Neural cell (in vitro differentiated cells): ENCODE data around the gene CUX1. TPM values are rescaled to one million over a fixed set of nuclear protein-coding genes. Genes with fewer than 3 reads are reported as not detected.

Source experiments
- H2AFZ ChIP-seq: fragments of 200-600, 300-800 bp; sonication (generic), shearing (Covaris generic); 2 replicates; pipeline ENCODE4 v1.6.0; 2014; ENCODE audit warnings: low read depth, mild to moderate bottlenecking, antibody characterized with exemption, low read length, moderate library complexity
- H3F3A ChIP-seq: fragments of 200-600 bp; shearing (Covaris generic); 2 replicates; pipeline ENCODE4 v1.6.1; 2016; ENCODE audit warnings: mild to moderate bottlenecking, moderate library complexity, mixed read lengths, antibody characterized with exemption, low read length; ENCODE audit not compliant: insufficient read depth, poor library complexity, severe bottlenecking
- H3K27ac ChIP-seq: fragments of 200-600, 300-800 bp; sonication (generic), shearing (Covaris generic); 2 replicates; pipeline ENCODE4 v1.5.1; 2014; ENCODE audit warnings: mild to moderate bottlenecking, low read length, moderate library complexity
- H3K27me3 ChIP-seq: fragments of 300-800, 200-600 bp; sonication (generic), shearing (Covaris generic); 2 replicates; pipeline ENCODE4 v1.6.0; 2014; ENCODE audit warnings: mild to moderate bottlenecking, low read depth, low read length, moderate library complexity; ENCODE audit not compliant: insufficient read depth
- H3K36me3 ChIP-seq: fragments of 300-800, 200-600 bp; sonication (generic), shearing (Covaris generic); 2 replicates; pipeline ENCODE4 v1.5.1; 2014; ENCODE audit warnings: mild to moderate bottlenecking, antibody characterized with exemption, low read length, moderate library complexity; ENCODE audit not compliant: insufficient read depth
- H3K4me2 ChIP-seq: fragments of 300-800, 200-600 bp; sonication (generic), shearing (Covaris generic); 2 replicates; pipeline ENCODE4 v1.6.0; 2014; ENCODE audit warnings: mild to moderate bottlenecking, low read length
- H3K4me3 ChIP-seq: fragments of 300-800, 200-600 bp; sonication (generic), shearing (Covaris generic); 2 replicates; pipeline ENCODE4 v1.5.1; 2014; ENCODE audit warnings: mild to moderate bottlenecking, low read length, moderate library complexity
- H3K79me2 ChIP-seq: fragments of 200-600 bp; shearing (Covaris generic); replicated peaks from 2 replicates; pipeline ENCODE4 v1.6.0; 2014; ENCODE audit warnings: mild to moderate bottlenecking, low read length, moderate library complexity; ENCODE audit not compliant: insufficient read depth
- H3K9ac ChIP-seq: fragments of 300-800, 200-600 bp; sonication (generic), shearing (Covaris generic); 2 replicates; pipeline ENCODE4 v1.6.1; 2016; ENCODE audit warnings: mild to moderate bottlenecking, low read length, mixed read lengths
- H3K9me2 ChIP-seq: fragments of 200-600 bp; shearing (Covaris generic); 2 replicates; pipeline ENCODE4 v1.6.1; 2016; ENCODE audit warnings: mild to moderate bottlenecking, low read length, mixed read lengths; ENCODE audit not compliant: insufficient read depth
- H3K9me3 ChIP-seq: fragments of 200-600, 300-800 bp; sonication (generic), shearing (Covaris generic); 2 replicates; pipeline ENCODE4 v1.6.1; 2016; ENCODE audit warnings: mild to moderate bottlenecking, mixed run types, low read length, moderate library complexity, mixed read lengths
- H4K20me1 ChIP-seq: fragments of 200-600 bp; shearing (Covaris generic); 2 replicates; pipeline ENCODE4 v1.6.1; 2016; ENCODE audit warnings: mild to moderate bottlenecking, mixed run types; ENCODE audit not compliant: insufficient read depth
- CTCF ChIP-seq: fragments of 450-650 bp; IDR thresholded peaks from 2 replicates; pipeline ENCODE4 v1.5.1; 2014; ENCODE audit warnings: antibody characterized with exemption, mild to moderate bottlenecking, moderate library complexity; ENCODE audit not compliant: poor library complexity, severe bottlenecking
- EP300 ChIP-seq: fragments of 450-650 bp; conservative IDR thresholded peaks from 2 replicates; pipeline ENCODE4 v1.6.1; 2014; ENCODE audit warnings: antibody characterized with exemption, mild to moderate bottlenecking, moderate library complexity; ENCODE audit not compliant: poor library complexity, severe bottlenecking
- EZH2 ChIP-seq: fragments of 200-600, 300-800 bp; shearing (Covaris generic), sonication (generic); IDR thresholded peaks from 2 replicates; pipeline ENCODE4 v1.6.1; 2014; ENCODE audit warnings: antibody characterized with exemption, low read length, borderline replicate concordance, mild to moderate bottlenecking; ENCODE audit not compliant: insufficient read depth, poor library complexity, severe bottlenecking
- MXI1 ChIP-seq: fragments of 450-650 bp; conservative IDR thresholded peaks from 2 replicates; pipeline ENCODE4 v1.6.1; 2014; ENCODE audit warnings: antibody characterized with exemption, mild to moderate bottlenecking; ENCODE audit not compliant: poor library complexity, severe bottlenecking
- POLR2AphosphoS5 ChIP-seq: IDR thresholded peaks from 2 replicates; pipeline ENCODE4 v1.6.1; 2012
- RAD21 ChIP-seq: fragments of 450-650 bp; conservative IDR thresholded peaks from 2 replicates; pipeline ENCODE4 v1.6.1; 2014; ENCODE audit warnings: antibody characterized with exemption, mild to moderate bottlenecking, moderate library complexity
- REST ChIP-seq: IDR thresholded peaks from 2 replicates; pipeline ENCODE4 v1.6.1; 2012; ENCODE audit warnings: borderline replicate concordance
- SMC3 ChIP-seq: fragments of 450-650 bp; conservative IDR thresholded peaks from 2 replicates; pipeline ENCODE4 v1.6.1; 2014; ENCODE audit warnings: antibody characterized with exemption, mild to moderate bottlenecking, moderate library complexity; ENCODE audit not compliant: poor library complexity
- TAF1 ChIP-seq: IDR thresholded peaks from 2 replicates; pipeline ENCODE4 v1.6.1; 2012; ENCODE audit warnings: low read depth
- polyA plus RNA-seq: library from polyadenylated mRNA; depleted of rRNA; stranded (reverse); fragments of >200 nt; gene quantifications from 2 replicates; pipeline ENCODE4 v1.2.3, GENCODE V29; 2014

Gene CUX1
- polyA plus RNA-seq, 1 donor from 2014 or later = 26.6 TPM

GRCh38 chr7:102195361-102195760, 377.9 kb downstream of the CUX1 start:
- Histone ChIP-seq H3K79me2 (no peaks in the 10 kb centered on the region), H3F3A (no peaks in the 10 kb centered on the region), H3K27me3 (no peaks in the 10 kb centered on the region), H3K27ac (no peak overlapping the region), H3K9me2 (no peaks in the 10 kb centered on the region), H4K20me1 (no peaks in the 10 kb centered on the region), H3K4me3 (no peak overlapping the region), H3K36me3 (no peaks in the 10 kb centered on the region), H3K4me2 (no peak overlapping the region), H3K9me3 (no peaks in the 10 kb centered on the region), H3K9ac (no peak overlapping the region), H2AFZ (no peak overlapping the region)
- no peak for TF ChIP-seq EZH2
- no peak for TF ChIP-seq CTCF
- TF ChIP-seq RAD21 = no peak

- Histone ChIP-seq H3K36me3 (no peaks in the 10 kb centered on the region), H3F3A (no peaks in the 10 kb centered on the region), H3K9me3 (no peaks in the 10 kb centered on the region), H3K9ac (no peak overlapping the region), H2AFZ (no peak overlapping the region), H3K4me2 (no peak overlapping the region), H3K27me3 (no peaks in the 10 kb centered on the region), H3K79me2 (no peaks in the 10 kb centered on the region), H3K27ac (no peak overlapping the region), H4K20me1 (no peaks in the 10 kb centered on the region), H3K9me2 (no peaks in the 10 kb centered on the region), H3K4me3 (no peak overlapping the region)
- no peak for TF ChIP-seq SMC3
Observed at GRCh38 chr7:102196028-102196427, 378.6 kb downstream of the CUX1 start.

GRCh38 chr7:102197161-102197560, 379.7 kb downstream of the CUX1 start:
- Histone ChIP-seq H3K27me3 (no peaks in the 10 kb centered on the region), H3K9ac (no peak overlapping the region), H3K27ac (no peak overlapping the region), H3K79me2 (no peaks in the 10 kb centered on the region), H3K9me2 (no peaks in the 10 kb centered on the region), H2AFZ (no peak overlapping the region), H3K9me3 (no peaks in the 10 kb centered on the region), H3K36me3 (no peaks in the 10 kb centered on the region), H4K20me1 (no peaks in the 10 kb centered on the region), H3K4me3 (no peak overlapping the region), H3K4me2 (no peak overlapping the region), H3F3A (no peaks in the 10 kb centered on the region)
- TF ChIP-seq EZH2 (no peak), REST (no peak), CTCF (no peak), EP300 (no peak), POLR2AphosphoS5 (no peak), TAF1 (no peak), MXI1 (no peak), SMC3 (no peak), RAD21 (no peak)
